WTC11 (cell line): ENCODE data around the gene ADGRE1. TPM values are rescaled to one million over a fixed set of nuclear protein-coding genes. Genes with fewer than 3 reads are reported as not detected.

Experiments used
- ATAC-seq: fragments of 200-7000 bp; cut with Tn5 transposase; 2 replicates; pipeline ENCODE4 v1.10.0; 2021; ENCODE audit warnings: mild to moderate bottlenecking, moderate library complexity
- CTCF ChIA-PET: fragments of 300-600 bp; sonication (Branson Sonifier 250); formaldehyde crosslinking; loops from one replicate; lab custom pipeline; 2021; ENCODE audit warnings: antibody characterized with exemption; lab: Charles Lee
- POLR2A ChIA-PET: fragments of 350-600 bp; sonication (Branson Sonifier 250); formaldehyde crosslinking; loops from one replicate; lab custom pipeline; 2021; ENCODE audit warnings: antibody characterized with exemption; lab: Charles Lee
- DNase-seq: peaks from one replicate; pipeline ENCODE4 v3.0.0; 2021; ENCODE audit warnings: low spot score
- H3K27ac Mint-ChIP-seq: 2 replicates; pipeline ENCODE4 v1.8.0; 2021; ENCODE audit warnings: mixed read lengths
- H3K27me3 Mint-ChIP-seq: 2 replicates; pipeline ENCODE4 v1.8.0; 2021; ENCODE audit warnings: low read depth, mild to moderate bottlenecking, moderate library complexity, mixed read lengths
- H3K36me3 Mint-ChIP-seq: 2 replicates; pipeline ENCODE4 v1.8.0; 2021; ENCODE audit warnings: mixed read lengths
- H3K4me1 Mint-ChIP-seq: 2 replicates; pipeline ENCODE4 v1.8.0; 2022; ENCODE audit warnings: mixed read lengths
- H3K4me3 Mint-ChIP-seq: 2 replicates; pipeline ENCODE4 v1.8.0; 2021; ENCODE audit warnings: mild to moderate bottlenecking, moderate library complexity, mixed read lengths
- H3K9me3 Mint-ChIP-seq: 2 replicates; pipeline ENCODE4 v1.8.0; 2021; ENCODE audit warnings: mixed read lengths
- GABPB1 ChIP-seq: sonication (generic); formaldehyde crosslinking; IDR thresholded peaks from 2 replicates; pipeline ENCODE4 v1.8.1; 2023; ENCODE audit warnings: mild to moderate bottlenecking, missing genetic modification reagents
- GRHL2 ChIP-seq: fragments of 250-450 bp; sonication (Bioruptor Pico); IDR thresholded peaks from 2 replicates; pipeline ENCODE4 v1.8.0; 2022; ENCODE audit warnings: mild to moderate bottlenecking, moderate library complexity; ENCODE audit not compliant: insufficient replicate concordance, severe bottlenecking
- JUN ChIP-seq: sonication (generic); formaldehyde crosslinking; IDR thresholded peaks from 2 replicates; pipeline ENCODE4 v1.8.0; 2023; ENCODE audit warnings: mild to moderate bottlenecking, missing genetic modification reagents
- NFATC4 ChIP-seq: fragments of 250-450 bp; sonication (Bioruptor Pico); IDR thresholded peaks from 2 replicates; pipeline ENCODE4 v1.9.0; 2021; ENCODE audit warnings: mild to moderate bottlenecking
- NFYB ChIP-seq: sonication (generic); formaldehyde crosslinking; conservative IDR thresholded peaks from 2 replicates; pipeline ENCODE4 v1.8.0; 2022; ENCODE audit warnings: low read depth, missing genetic modification reagents
- NR1H2 ChIP-seq: sonication (generic); formaldehyde crosslinking; IDR thresholded peaks from 2 replicates; pipeline ENCODE4 v1.9.0; 2021; ENCODE audit warnings: mild to moderate bottlenecking, moderate library complexity, missing genetic modification reagents
- PRRX2 ChIP-seq: fragments of 250-450 bp; sonication (Bioruptor Pico); IDR thresholded peaks from 2 replicates; pipeline ENCODE4 v1.8.0; 2021; ENCODE audit warnings: mild to moderate bottlenecking
- SMAD4 ChIP-seq: sonication (generic); formaldehyde crosslinking; IDR thresholded peaks from 2 replicates; pipeline ENCODE4 v1.8.0; 2022; ENCODE audit warnings: mild to moderate bottlenecking, missing genetic modification reagents
- TEAD4 ChIP-seq: sonication (generic); formaldehyde crosslinking; IDR thresholded peaks from 2 replicates; pipeline ENCODE4 v1.8.0; 2022; ENCODE audit warnings: mild to moderate bottlenecking, missing genetic modification reagents
- ZNF121 ChIP-seq: sonication (generic); formaldehyde crosslinking; IDR thresholded peaks from 2 replicates; pipeline ENCODE4 v1.8.0; 2023; ENCODE audit warnings: missing genetic modification reagents
- ZNF219 ChIP-seq: sonication (generic); formaldehyde crosslinking; IDR thresholded peaks from 2 replicates; pipeline ENCODE4 v1.8.0; 2023; ENCODE audit warnings: missing genetic modification reagents, mild to moderate bottlenecking, borderline replicate concordance
- ZNF232 ChIP-seq: sonication (generic); formaldehyde crosslinking; IDR thresholded peaks from 2 replicates; pipeline ENCODE4 v1.8.0; 2022; ENCODE audit warnings: mild to moderate bottlenecking, missing genetic modification reagents
- total RNA-seq: library from RNA; stranded (reverse); gene quantifications from 3 replicates; pipeline ENCODE4 v1.2.3, GENCODE V29; 2021
- TF ChIP-seq, protein P1 (sequence below): fragments of 250-450 bp; sonication (Bioruptor Pico); IDR thresholded peaks from 2 replicates; pipeline ENCODE4 v1.9.0; 2021; ENCODE audit warnings: mild to moderate bottlenecking
- TF ChIP-seq, protein P2 (sequence below): fragments of 250-450 bp; sonication (Bioruptor Pico); IDR thresholded peaks from 2 replicates; pipeline ENCODE4 v1.8.0; 2021; ENCODE audit warnings: mild to moderate bottlenecking
- TF ChIP-seq, protein P3 (sequence below): sonication (generic); formaldehyde crosslinking; IDR thresholded peaks from 2 replicates; pipeline ENCODE4 v1.8.1; 2022; ENCODE audit warnings: mild to moderate bottlenecking, missing genetic modification reagents, moderate library complexity, borderline replicate concordance
- TF ChIP-seq, protein P4 (sequence below): sonication (generic); formaldehyde crosslinking; IDR thresholded peaks from 2 replicates; pipeline ENCODE4 v1.8.0; 2023; ENCODE audit warnings: missing genetic modification reagents, mild to moderate bottlenecking, borderline replicate concordance
- TF ChIP-seq, protein P5 (sequence below): sonication (generic); formaldehyde crosslinking; IDR thresholded peaks from 2 replicates; pipeline ENCODE4 v1.8.1; 2023; ENCODE audit warnings: mild to moderate bottlenecking, missing genetic modification reagents, moderate library complexity
- TF ChIP-seq, protein P6 (sequence below): fragments of 250-450 bp; sonication (Bioruptor Pico); conservative IDR thresholded peaks from 2 replicates; pipeline ENCODE4 v1.9.0; 2021; ENCODE audit warnings: mild to moderate bottlenecking
- TF ChIP-seq, protein P7 (sequence below): fragments of 250-450 bp; sonication (Bioruptor Pico); IDR thresholded peaks from 2 replicates; pipeline ENCODE4 v2.1.2; 2022; ENCODE audit warnings: mild to moderate bottlenecking, moderate library complexity
- TF ChIP-seq, protein P8 (sequence below): sonication (generic); formaldehyde crosslinking; IDR thresholded peaks from 2 replicates; pipeline ENCODE4 v1.8.0; 2023; ENCODE audit warnings: missing genetic modification reagents

The ADGRE1 gene
- total RNA-seq, 1 experiment from 2014 or later: not detected

DNA sequence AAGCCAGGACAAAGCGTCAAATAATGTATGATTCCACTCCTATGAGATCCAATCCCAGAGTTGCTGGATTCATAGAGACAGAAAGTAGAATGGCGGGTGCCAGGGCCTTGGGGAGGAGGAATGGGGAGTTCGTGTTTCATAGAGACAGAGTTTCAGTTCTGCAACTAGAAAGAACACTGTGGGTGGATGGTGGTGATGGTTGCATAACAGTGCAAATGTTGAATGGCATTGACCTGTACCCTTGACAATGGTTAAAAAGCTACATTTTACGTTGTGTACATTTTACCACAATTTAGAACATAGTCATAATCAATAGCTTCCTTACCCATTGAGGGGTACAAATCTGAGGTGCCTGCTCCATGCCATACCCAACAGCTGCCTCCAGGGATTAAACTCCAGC lies 100.5 kb downstream of the ADGRE1 start:
- DNase-seq (no peak), ATAC-seq (no peak)
- no peak for TF ChIP-seq NFATC4 (CRISPR knock-in tag)
- TF ChIP-seq, protein P1, sequence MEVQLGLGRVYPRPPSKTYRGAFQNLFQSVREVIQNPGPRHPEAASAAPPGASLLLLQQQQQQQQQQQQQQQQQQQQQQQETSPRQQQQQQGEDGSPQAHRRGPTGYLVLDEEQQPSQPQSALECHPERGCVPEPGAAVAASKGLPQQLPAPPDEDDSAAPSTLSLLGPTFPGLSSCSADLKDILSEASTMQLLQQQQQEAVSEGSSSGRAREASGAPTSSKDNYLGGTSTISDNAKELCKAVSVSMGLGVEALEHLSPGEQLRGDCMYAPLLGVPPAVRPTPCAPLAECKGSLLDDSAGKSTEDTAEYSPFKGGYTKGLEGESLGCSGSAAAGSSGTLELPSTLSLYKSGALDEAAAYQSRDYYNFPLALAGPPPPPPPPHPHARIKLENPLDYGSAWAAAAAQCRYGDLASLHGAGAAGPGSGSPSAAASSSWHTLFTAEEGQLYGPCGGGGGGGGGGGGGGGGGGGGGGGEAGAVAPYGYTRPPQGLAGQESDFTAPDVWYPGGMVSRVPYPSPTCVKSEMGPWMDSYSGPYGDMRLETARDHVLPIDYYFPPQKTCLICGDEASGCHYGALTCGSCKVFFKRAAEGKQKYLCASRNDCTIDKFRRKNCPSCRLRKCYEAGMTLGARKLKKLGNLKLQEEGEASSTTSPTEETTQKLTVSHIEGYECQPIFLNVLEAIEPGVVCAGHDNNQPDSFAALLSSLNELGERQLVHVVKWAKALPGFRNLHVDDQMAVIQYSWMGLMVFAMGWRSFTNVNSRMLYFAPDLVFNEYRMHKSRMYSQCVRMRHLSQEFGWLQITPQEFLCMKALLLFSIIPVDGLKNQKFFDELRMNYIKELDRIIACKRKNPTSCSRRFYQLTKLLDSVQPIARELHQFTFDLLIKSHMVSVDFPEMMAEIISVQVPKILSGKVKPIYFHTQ (CRISPR knock-in tag): no peak
- TF ChIP-seq JUN (CRISPR knock-in tag): no peak
- TF ChIP-seq, protein P2, sequence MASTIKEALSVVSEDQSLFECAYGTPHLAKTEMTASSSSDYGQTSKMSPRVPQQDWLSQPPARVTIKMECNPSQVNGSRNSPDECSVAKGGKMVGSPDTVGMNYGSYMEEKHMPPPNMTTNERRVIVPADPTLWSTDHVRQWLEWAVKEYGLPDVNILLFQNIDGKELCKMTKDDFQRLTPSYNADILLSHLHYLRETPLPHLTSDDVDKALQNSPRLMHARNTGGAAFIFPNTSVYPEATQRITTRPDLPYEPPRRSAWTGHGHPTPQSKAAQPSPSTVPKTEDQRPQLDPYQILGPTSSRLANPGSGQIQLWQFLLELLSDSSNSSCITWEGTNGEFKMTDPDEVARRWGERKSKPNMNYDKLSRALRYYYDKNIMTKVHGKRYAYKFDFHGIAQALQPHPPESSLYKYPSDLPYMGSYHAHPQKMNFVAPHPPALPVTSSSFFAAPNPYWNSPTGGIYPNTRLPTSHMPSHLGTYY (CRISPR knock-in tag): no peak
- no peak for TF ChIP-seq TEAD4 (CRISPR knock-in tag)
- TF ChIP-seq PRRX2 (CRISPR knock-in tag): no peak
- no peak for TF ChIP-seq SMAD4 (CRISPR knock-in tag)
- TF ChIP-seq, protein P3, sequence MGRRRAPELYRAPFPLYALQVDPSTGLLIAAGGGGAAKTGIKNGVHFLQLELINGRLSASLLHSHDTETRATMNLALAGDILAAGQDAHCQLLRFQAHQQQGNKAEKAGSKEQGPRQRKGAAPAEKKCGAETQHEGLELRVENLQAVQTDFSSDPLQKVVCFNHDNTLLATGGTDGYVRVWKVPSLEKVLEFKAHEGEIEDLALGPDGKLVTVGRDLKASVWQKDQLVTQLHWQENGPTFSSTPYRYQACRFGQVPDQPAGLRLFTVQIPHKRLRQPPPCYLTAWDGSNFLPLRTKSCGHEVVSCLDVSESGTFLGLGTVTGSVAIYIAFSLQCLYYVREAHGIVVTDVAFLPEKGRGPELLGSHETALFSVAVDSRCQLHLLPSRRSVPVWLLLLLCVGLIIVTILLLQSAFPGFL (CRISPR knock-in tag): no peak
- TF ChIP-seq GABPB1: no peak
- TF ChIP-seq ZNF232 (CRISPR knock-in tag): no peak
- TF ChIP-seq NFYB (CRISPR knock-in tag): no peak
- TF ChIP-seq, protein P4, sequence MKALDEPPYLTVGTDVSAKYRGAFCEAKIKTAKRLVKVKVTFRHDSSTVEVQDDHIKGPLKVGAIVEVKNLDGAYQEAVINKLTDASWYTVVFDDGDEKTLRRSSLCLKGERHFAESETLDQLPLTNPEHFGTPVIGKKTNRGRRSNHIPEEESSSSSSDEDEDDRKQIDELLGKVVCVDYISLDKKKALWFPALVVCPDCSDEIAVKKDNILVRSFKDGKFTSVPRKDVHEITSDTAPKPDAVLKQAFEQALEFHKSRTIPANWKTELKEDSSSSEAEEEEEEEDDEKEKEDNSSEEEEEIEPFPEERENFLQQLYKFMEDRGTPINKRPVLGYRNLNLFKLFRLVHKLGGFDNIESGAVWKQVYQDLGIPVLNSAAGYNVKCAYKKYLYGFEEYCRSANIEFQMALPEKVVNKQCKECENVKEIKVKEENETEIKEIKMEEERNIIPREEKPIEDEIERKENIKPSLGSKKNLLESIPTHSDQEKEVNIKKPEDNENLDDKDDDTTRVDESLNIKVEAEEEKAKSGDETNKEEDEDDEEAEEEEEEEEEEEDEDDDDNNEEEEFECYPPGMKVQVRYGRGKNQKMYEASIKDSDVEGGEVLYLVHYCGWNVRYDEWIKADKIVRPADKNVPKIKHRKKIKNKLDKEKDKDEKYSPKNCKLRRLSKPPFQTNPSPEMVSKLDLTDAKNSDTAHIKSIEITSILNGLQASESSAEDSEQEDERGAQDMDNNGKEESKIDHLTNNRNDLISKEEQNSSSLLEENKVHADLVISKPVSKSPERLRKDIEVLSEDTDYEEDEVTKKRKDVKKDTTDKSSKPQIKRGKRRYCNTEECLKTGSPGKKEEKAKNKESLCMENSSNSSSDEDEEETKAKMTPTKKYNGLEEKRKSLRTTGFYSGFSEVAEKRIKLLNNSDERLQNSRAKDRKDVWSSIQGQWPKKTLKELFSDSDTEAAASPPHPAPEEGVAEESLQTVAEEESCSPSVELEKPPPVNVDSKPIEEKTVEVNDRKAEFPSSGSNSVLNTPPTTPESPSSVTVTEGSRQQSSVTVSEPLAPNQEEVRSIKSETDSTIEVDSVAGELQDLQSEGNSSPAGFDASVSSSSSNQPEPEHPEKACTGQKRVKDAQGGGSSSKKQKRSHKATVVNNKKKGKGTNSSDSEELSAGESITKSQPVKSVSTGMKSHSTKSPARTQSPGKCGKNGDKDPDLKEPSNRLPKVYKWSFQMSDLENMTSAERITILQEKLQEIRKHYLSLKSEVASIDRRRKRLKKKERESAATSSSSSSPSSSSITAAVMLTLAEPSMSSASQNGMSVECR: no peak
- TF ChIP-seq GRHL2 (CRISPR knock-in tag): no peak
- TF ChIP-seq, protein P5, sequence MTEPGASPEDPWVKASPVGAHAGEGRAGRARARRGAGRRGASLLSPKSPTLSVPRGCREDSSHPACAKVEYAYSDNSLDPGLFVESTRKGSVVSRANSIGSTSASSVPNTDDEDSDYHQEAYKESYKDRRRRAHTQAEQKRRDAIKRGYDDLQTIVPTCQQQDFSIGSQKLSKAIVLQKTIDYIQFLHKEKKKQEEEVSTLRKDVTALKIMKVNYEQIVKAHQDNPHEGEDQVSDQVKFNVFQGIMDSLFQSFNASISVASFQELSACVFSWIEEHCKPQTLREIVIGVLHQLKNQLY (CRISPR knock-in tag): no peak
- TF ChIP-seq NR1H2 (CRISPR knock-in tag): no peak
- no peak for TF ChIP-seq ZNF121 (CRISPR knock-in tag)
- TF ChIP-seq, protein P6, sequence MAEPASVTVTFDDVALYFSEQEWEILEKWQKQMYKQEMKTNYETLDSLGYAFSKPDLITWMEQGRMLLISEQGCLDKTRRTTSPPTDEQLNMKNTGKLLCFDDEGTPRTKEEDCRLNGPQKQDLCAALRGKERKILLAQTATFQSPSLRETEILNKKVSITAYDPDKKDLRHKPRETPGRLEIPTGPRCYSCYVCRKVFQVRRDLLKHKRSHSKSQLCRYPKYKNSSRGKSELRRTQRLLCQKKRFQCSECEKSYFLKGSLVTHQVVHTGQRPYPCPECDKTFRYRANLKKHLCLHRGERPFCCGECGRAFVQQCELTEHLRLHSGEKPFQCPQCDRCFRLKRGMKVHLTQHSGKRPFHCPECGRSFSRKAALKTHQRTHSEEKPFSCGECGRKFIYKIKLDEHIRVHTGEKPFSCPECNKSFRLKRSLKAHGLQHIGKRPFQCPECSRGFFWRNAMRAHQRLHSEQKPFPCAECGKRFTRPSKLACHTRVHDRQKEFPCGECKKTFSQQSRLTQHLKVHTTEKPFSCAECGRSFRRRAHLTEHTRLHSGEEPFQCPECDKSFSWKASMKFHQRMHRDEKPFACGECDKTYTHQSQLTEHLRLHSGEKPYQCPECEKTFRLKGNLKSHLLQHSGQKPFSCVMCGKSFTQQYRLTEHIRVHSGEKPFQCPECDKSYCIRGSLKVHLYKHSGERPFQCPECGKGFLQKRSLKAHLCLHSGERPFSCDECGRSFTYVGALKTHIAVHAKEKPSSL (CRISPR knock-in tag): no peak
- TF ChIP-seq, protein P7, sequence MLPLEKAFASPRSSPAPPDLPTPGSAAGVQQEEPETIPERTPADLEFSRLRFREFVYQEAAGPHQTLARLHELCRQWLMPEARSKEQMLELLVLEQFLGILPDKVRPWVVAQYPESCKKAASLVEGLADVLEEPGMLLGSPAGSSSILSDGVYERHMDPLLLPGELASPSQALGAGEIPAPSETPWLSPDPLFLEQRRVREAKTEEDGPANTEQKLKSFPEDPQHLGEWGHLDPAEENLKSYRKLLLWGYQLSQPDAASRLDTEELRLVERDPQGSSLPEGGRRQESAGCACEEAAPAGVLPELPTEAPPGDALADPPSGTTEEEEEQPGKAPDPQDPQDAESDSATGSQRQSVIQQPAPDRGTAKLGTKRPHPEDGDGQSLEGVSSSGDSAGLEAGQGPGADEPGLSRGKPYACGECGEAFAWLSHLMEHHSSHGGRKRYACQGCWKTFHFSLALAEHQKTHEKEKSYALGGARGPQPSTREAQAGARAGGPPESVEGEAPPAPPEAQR (CRISPR knock-in tag): no peak
- TF ChIP-seq, protein P8, sequence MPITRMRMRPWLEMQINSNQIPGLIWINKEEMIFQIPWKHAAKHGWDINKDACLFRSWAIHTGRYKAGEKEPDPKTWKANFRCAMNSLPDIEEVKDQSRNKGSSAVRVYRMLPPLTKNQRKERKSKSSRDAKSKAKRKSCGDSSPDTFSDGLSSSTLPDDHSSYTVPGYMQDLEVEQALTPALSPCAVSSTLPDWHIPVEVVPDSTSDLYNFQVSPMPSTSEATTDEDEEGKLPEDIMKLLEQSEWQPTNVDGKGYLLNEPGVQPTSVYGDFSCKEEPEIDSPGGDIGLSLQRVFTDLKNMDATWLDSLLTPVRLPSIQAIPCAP (CRISPR knock-in tag): no peak
- TF ChIP-seq ZNF219: no peak
- H3K4me1 Mint-ChIP-seq: no peaks in the 10 kb centered on the region
- peaks cover 69% of the 10 kb centered on the region for H3K9me3 Mint-ChIP-seq
- ChIA-PET CTCF (no interaction called here), POLR2A (no interaction called here)
- peaks cover 54% of the 10 kb centered on the region for H3K36me3 Mint-ChIP-seq
- H3K4me3 Mint-ChIP-seq: no peak overlapping the region
- no peak overlapping the region for H3K27ac Mint-ChIP-seq
- peaks cover 6% of the 10 kb centered on the region; the same call in 1 of the 2 replicates for H3K27me3 Mint-ChIP-seq
